Ishikawa (cell line): ENCODE measurements around the gene IL10RA.

ENCODE experiments used
- CEBPB ChIP-seq: IDR thresholded peaks from 2 replicates; pipeline ENCODE4 v1.6.1; 2012
- CREB1 ChIP-seq: IDR thresholded peaks from 2 replicates; pipeline ENCODE4 v1.6.1; 2012; ENCODE audit warnings: low read depth
- EGR1 ChIP-seq: IDR thresholded peaks from 2 replicates; pipeline ENCODE4 v1.6.1; 2012
- EP300 ChIP-seq: IDR thresholded peaks from 2 replicates; pipeline ENCODE4 v1.6.1; 2012; ENCODE audit warnings: borderline replicate concordance
- FOXM1 ChIP-seq: IDR thresholded peaks from 2 replicates; pipeline ENCODE4 v1.6.1; 2012; ENCODE audit warnings: low read depth, borderline replicate concordance
- MAX ChIP-seq: IDR thresholded peaks from 2 replicates; pipeline ENCODE4 v1.6.1; 2012
- NFIC ChIP-seq: IDR thresholded peaks from 2 replicates; pipeline ENCODE4 v1.6.1; 2012
- RAD21 ChIP-seq: IDR thresholded peaks from 2 replicates; pipeline ENCODE4 v1.6.1; 2012; ENCODE audit warnings: low read depth
- REST ChIP-seq: IDR thresholded peaks from 2 replicates; pipeline ENCODE4 v1.6.1; 2012; ENCODE audit warnings: low read depth, mild to moderate bottlenecking
- TAF1 ChIP-seq: IDR thresholded peaks from 2 replicates; pipeline ENCODE4 v1.6.1; 2012; ENCODE audit warnings: low read depth, mild to moderate bottlenecking
- TCF12 ChIP-seq: IDR thresholded peaks from 2 replicates; pipeline ENCODE4 v1.6.1; 2012; ENCODE audit warnings: low read depth
- TEAD4 ChIP-seq: IDR thresholded peaks from 2 replicates; pipeline ENCODE4 v1.6.1; 2012
- ZBTB7A ChIP-seq: IDR thresholded peaks from 2 replicates; pipeline ENCODE4 v1.6.1; 2012; ENCODE audit warnings: low read depth
- TF ChIP-seq, protein P1 (sequence below): IDR thresholded peaks from 2 replicates; pipeline ENCODE4 v1.6.1; 2012

DNA sequence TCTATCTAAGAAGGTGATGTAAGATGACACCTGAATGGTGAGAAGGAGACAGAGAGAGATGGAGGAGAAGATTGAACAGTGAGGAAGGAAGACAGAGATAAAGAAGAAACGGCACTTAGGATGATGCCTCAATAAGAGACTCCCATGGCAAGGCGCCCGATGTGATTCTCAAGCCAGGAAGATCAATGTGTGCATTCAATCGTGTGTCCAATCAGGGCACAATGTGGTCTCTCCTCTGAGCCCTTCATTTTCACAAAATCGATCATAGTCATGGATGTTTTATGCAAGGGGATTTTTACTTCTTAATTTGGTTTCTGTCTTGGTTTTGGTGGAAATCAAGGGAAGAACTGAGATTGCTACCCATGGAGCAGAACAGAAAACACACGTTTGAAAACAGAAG, 37.1 kb upstream of the IL10RA start:
- TF ChIP-seq EP300 (no peak), TCF12 (no peak), REST (no peak), NFIC (no peak), CREB1 (no peak), CEBPB (no peak), MAX (no peak), ZBTB7A (no peak), FOXM1 (no peak), TEAD4 (no peak), TAF1 (no peak), EGR1 (no peak), RAD21 (no peak)
- TF ChIP-seq, protein P1, sequence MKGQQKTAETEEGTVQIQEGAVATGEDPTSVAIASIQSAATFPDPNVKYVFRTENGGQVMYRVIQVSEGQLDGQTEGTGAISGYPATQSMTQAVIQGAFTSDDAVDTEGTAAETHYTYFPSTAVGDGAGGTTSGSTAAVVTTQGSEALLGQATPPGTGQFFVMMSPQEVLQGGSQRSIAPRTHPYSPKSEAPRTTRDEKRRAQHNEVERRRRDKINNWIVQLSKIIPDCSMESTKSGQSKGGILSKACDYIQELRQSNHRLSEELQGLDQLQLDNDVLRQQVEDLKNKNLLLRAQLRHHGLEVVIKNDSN: no peak
